Trophoblast cell (in vitro differentiated cells and primary cell): ENCODE data around the gene ARMH2.

Experiments used
- DNase-seq, 2 donors: peaks; one replicate each; pipeline ENCODE4 v3.0.0-alpha.2; 2016
- H2AFZ ChIP-seq: 2 replicates; pipeline ENCODE4 v1.6.1; 2013; ENCODE audit warnings: low read length, moderate library complexity, mild to moderate bottlenecking; ENCODE audit not compliant: insufficient read depth, poor library complexity
- H2AK5ac ChIP-seq: 2 replicates; pipeline ENCODE4 v1.6.1; 2013; ENCODE audit warnings: mild to moderate bottlenecking, low read length
- H2BK120ac ChIP-seq: 2 replicates; pipeline ENCODE4 v1.6.1; 2013; ENCODE audit warnings: low read length, mild to moderate bottlenecking, moderate library complexity; ENCODE audit not compliant: insufficient read depth, poor library complexity
- H2BK12ac ChIP-seq: 2 replicates; pipeline ENCODE4 v1.6.1; 2013; ENCODE audit warnings: mild to moderate bottlenecking, low read length, moderate library complexity
- H2BK5ac ChIP-seq: 2 replicates; pipeline ENCODE4 v1.6.1; 2013; ENCODE audit warnings: low read length, low read depth, moderate library complexity, mild to moderate bottlenecking; ENCODE audit not compliant: poor library complexity
- H3K14ac ChIP-seq: 2 replicates; pipeline ENCODE4 v1.6.1; 2013; ENCODE audit warnings: mild to moderate bottlenecking, low read length
- H3K18ac ChIP-seq: 2 replicates; pipeline ENCODE4 v1.6.1; 2013; ENCODE audit warnings: mild to moderate bottlenecking, low read length
- H3K23ac ChIP-seq: 2 replicates; pipeline ENCODE4 v1.6.1; 2013; ENCODE audit warnings: low read length
- H3K27ac ChIP-seq: 2 replicates; pipeline ENCODE4 v1.5.1; 2013; ENCODE audit warnings: low read depth, mild to moderate bottlenecking, inconsistent platforms, low read length, moderate library complexity
- H3K27me3 ChIP-seq: 2 replicates; pipeline ENCODE4 v1.6.1; 2013; ENCODE audit warnings: inconsistent platforms, mild to moderate bottlenecking, low read length, moderate library complexity; ENCODE audit not compliant: insufficient read depth
- H3K36me3 ChIP-seq, 2 experiments: 1 replicate in 1 of 2; 2 replicates in 1 of 2; pipeline ENCODE4 v1.6.1; 2013; ENCODE audit warnings: low read length in 2 of 2, mild to moderate bottlenecking in 2 of 2, moderate library complexity in 1 of 2; ENCODE audit not compliant: insufficient read depth in 2 of 2, control insufficient read depth in 1 of 2
- H3K4ac ChIP-seq: 2 replicates; pipeline ENCODE4 v1.6.1; 2013; ENCODE audit warnings: low read depth, mild to moderate bottlenecking, low read length, moderate library complexity
- H3K4me1 ChIP-seq, 2 experiments: 1 replicate in 1 of 2; 2 replicates in 1 of 2; pipeline ENCODE4 v1.6.1; 2013; ENCODE audit warnings: low read length in 2 of 2, mild to moderate bottlenecking in 2 of 2, moderate library complexity in 1 of 2; ENCODE audit not compliant: insufficient read depth in 2 of 2, control insufficient read depth in 1 of 2
- H3K4me2 ChIP-seq: 2 replicates; pipeline ENCODE4 v1.6.1; 2013; ENCODE audit warnings: inconsistent platforms, mild to moderate bottlenecking, low read length, moderate library complexity
- H3K4me3 ChIP-seq: 2 replicates; pipeline ENCODE4 v1.5.1; 2013; ENCODE audit warnings: mild to moderate bottlenecking, low read depth, low read length, inconsistent platforms
- H3K79me1 ChIP-seq: one replicate; pipeline ENCODE4 v1.6.1; 2013; ENCODE audit warnings: low read length
- H3K79me2 ChIP-seq: 2 replicates; pipeline ENCODE4 v1.6.1; 2013; ENCODE audit warnings: low read length, mild to moderate bottlenecking; ENCODE audit not compliant: control insufficient read depth, insufficient read depth, poor library complexity
- H3K9ac ChIP-seq: 2 replicates; pipeline ENCODE4 v1.6.1; 2013; ENCODE audit warnings: mild to moderate bottlenecking, low read length
- H3K9me3 ChIP-seq: 2 replicates; pipeline ENCODE4 v1.6.1; 2013; ENCODE audit warnings: low read depth, mild to moderate bottlenecking, control low read depth, inconsistent platforms, low read length; ENCODE audit not compliant: insufficient read depth
- H4K12ac ChIP-seq: 2 replicates; pipeline ENCODE4 v1.6.1; 2013; ENCODE audit warnings: low read depth, mild to moderate bottlenecking, low read length, moderate library complexity
- H4K8ac ChIP-seq: 2 replicates; pipeline ENCODE4 v1.6.1; 2013; ENCODE audit warnings: low read depth, mild to moderate bottlenecking, low read length, moderate library complexity
- H4K91ac ChIP-seq: one replicate; pipeline ENCODE4 v1.6.1; 2013; ENCODE audit warnings: low read depth, mild to moderate bottlenecking, low read length, moderate library complexity
- WGBS: extraction: QIAGEN DNeasy Blood & Tissue Kit; methylation state at CpG from one replicate; pipeline ENCODE4 v1.1.7; 2013; ENCODE audit warnings: missing lambda C conversion rate; ENCODE audit not compliant: insufficient read length, insufficient coverage; ENCODE audit errors: extremely low coverage; 5-methylcytosine and 5-hydroxymethylcytosine counted together

The ARMH2 gene

GRCh38 chr6:24760210-24760609 is 38.5 kb downstream of the ARMH2 start:
- H3K14ac ChIP-seq = no peak overlapping the region
- H3K36me3 ChIP-seq = no peaks in the 10 kb centered on the region
- H3K27me3 ChIP-seq = no peaks in the 10 kb centered on the region
- H3K4ac ChIP-seq = no peak overlapping the region
- H3K23ac ChIP-seq = no peak overlapping the region
- no peaks in the 10 kb centered on the region for H3K9me3 ChIP-seq
- H3K4me2 ChIP-seq = no peak overlapping the region
- H2BK120ac ChIP-seq = no peak overlapping the region
- no peak overlapping the region for H3K18ac ChIP-seq
- no peak overlapping the region for H4K8ac ChIP-seq
- H2BK12ac ChIP-seq = no peak overlapping the region
- H3K4me3 ChIP-seq = no peak overlapping the region
- H3K9ac ChIP-seq = no peak overlapping the region
- no peak overlapping the region for H4K91ac ChIP-seq
- no peak overlapping the region for H2BK5ac ChIP-seq
- H3K27ac ChIP-seq = no peak overlapping the region
- H2AFZ ChIP-seq = no peak overlapping the region
- no peaks in the 10 kb centered on the region for H3K79me1 ChIP-seq
- no peaks in the 10 kb centered on the region for H3K79me2 ChIP-seq
- H3K4me1 ChIP-seq = no peaks in the 10 kb centered on the region
- no peak overlapping the region for H4K12ac ChIP-seq
- no peak overlapping the region for H2AK5ac ChIP-seq
- DNase-seq = no peak
- no CpG with 5 or more reads among the region's 5 CpGs for WGBS

- Histone ChIP-seq H4K8ac (no peak overlapping the region), H3K79me2 (no peaks in the 10 kb centered on the region), H3K9me3 (no peaks in the 10 kb centered on the region), H3K23ac (no peak overlapping the region), H3K27me3 (no peaks in the 10 kb centered on the region), H2BK5ac (no peak overlapping the region), H3K4ac (no peak overlapping the region), H4K12ac (no peak overlapping the region), H3K4me2 (no peak overlapping the region), H2BK120ac (no peak overlapping the region), H2AK5ac (no peak overlapping the region), H3K27ac (no peak overlapping the region), H3K36me3 (no peaks in the 10 kb centered on the region), H2BK12ac (no peak overlapping the region), H3K4me3 (no peak overlapping the region), H3K18ac (no peak overlapping the region), H3K9ac (no peak overlapping the region), H3K79me1 (no peaks in the 10 kb centered on the region), H3K4me1 (no peaks in the 10 kb centered on the region), H3K14ac (no peak overlapping the region), H2AFZ (no peak overlapping the region), H4K91ac (no peak overlapping the region)
- no peak for DNase-seq
- WGBS = no CpG with 5 or more reads among the region's 3 CpGs
Measured at GRCh38 chr6:24759718-24760117, 39.0 kb downstream of the ARMH2 start.

GRCh38 chr6:24757611-24758010 is 41.1 kb downstream of the ARMH2 start:
- Histone ChIP-seq H3K9me3 (no peaks in the 10 kb centered on the region), H3K4ac (no peak overlapping the region), H3K4me2 (no peak overlapping the region), H3K79me2 (no peaks in the 10 kb centered on the region), H3K18ac (no peak overlapping the region), H3K4me1 (no peaks in the 10 kb centered on the region), H2BK12ac (no peak overlapping the region), H4K91ac (no peak overlapping the region), H4K12ac (no peak overlapping the region), H3K79me1 (no peaks in the 10 kb centered on the region), H3K36me3 (no peaks in the 10 kb centered on the region), H3K9ac (no peak overlapping the region), H3K4me3 (no peak overlapping the region), H3K27me3 (no peaks in the 10 kb centered on the region), H3K14ac (no peak overlapping the region), H2AK5ac (no peak overlapping the region), H3K27ac (no peak overlapping the region), H3K23ac (no peak overlapping the region), H2BK5ac (no peak overlapping the region), H2BK120ac (no peak overlapping the region), H2AFZ (no peak overlapping the region), H4K8ac (no peak overlapping the region)
- no CpG with 5 or more reads among the region's 6 CpGs for WGBS
- DNase-seq = no peak

- H3K4ac ChIP-seq = no peak overlapping the region
- H2AK5ac ChIP-seq = no peak overlapping the region
- H3K9me3 ChIP-seq = no peaks in the 10 kb centered on the region
Measured at GRCh38 chr6:24755279-24755678, 43.4 kb downstream of the ARMH2 start.

More at GRCh38 chr6:24755279-24755678, 43.4 kb downstream of the ARMH2 start:
- Histone ChIP-seq H2AFZ (no peak overlapping the region), H3K9ac (no peak overlapping the region), H2BK120ac (no peak overlapping the region), H3K79me2 (no peaks in the 10 kb centered on the region), H4K91ac (no peak overlapping the region), H3K79me1 (no peaks in the 10 kb centered on the region), H3K4me3 (no peak overlapping the region), H4K12ac (no peak overlapping the region), H3K27ac (no peak overlapping the region), H3K14ac (no peak overlapping the region), H2BK5ac (no peak overlapping the region), H3K23ac (no peak overlapping the region), H3K36me3 (no peaks in the 10 kb centered on the region), H3K4me2 (no peak overlapping the region), H3K4me1 (no peaks in the 10 kb centered on the region), H3K27me3 (no peaks in the 10 kb centered on the region), H2BK12ac (no peak overlapping the region), H3K18ac (no peak overlapping the region), H4K8ac (no peak overlapping the region)
- DNase-seq = no peak
